Cerebellar cortex (tissue), 1 donor: Measurements from ENCODE around the gene THSD4.

Source experiments
- DNase-seq: peaks from one replicate; pipeline ENCODE4 v3.0.0-alpha.2; 2015; ENCODE audit warnings: low spot score

Gene THSD4

DNA sequence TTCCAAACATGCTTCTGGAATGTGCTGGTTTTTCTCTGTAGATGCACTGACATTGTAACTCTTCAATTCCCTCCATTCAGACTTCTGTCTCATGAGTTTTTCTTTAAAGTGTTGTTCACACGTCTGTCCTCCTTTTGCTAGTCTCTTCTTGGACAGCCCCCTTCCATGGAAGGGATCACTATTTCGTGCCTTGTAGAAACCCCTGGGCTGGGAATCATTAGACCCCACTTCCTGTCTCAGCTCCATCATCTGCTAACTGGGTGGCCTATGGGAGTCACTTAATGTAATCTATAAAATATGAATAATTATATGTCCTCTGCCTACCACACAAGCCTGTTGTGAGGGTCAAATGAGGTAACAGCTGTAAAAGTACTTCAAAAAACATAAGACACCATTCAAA, 110.6 kb downstream of the THSD4 start:
- DNase-seq = no peak

DNA sequence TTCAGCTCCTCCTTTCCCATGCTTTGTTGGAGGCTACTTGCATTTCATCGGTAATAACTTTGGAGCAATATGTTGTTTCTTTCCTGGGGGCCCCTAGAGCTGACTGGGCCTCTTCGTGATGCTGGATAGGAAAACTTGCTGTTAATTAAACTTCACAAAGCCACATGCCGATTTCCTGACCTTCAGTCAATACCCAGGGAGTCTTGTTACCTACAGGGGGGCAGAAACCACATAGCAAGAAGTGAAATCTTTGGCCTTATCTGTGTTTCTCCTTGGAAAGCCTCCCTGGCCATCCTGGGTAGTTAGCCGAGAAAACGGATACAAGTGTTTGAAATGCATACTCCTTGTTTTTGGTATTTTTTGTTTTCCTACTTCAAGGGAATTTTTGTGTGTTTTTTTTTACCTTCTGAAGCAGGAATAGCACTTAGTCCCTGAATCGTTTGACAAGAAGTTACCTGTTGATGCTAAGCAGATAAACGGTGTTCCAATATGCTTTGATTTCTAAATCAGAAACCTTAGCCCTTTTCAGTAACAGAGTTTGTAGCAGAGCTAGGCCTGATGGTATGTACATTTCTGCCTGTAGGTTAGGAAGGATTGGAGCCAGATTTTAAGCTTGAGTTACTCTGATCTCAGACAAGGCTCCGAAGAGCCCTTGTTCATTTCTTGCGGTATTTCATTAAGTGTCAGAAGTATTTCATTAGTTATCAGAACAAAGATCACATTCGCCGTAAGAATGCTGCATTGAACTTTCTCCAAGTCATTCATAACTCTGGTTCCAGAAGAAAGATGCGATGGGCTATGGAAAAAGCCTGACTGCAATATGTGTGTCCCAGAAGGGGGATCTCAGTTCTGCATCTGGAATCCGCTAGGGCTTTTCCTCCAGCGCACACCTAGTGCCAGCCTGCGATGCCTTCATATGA, 111.5 kb downstream of the THSD4 start:
- no peak for DNase-seq

DNA sequence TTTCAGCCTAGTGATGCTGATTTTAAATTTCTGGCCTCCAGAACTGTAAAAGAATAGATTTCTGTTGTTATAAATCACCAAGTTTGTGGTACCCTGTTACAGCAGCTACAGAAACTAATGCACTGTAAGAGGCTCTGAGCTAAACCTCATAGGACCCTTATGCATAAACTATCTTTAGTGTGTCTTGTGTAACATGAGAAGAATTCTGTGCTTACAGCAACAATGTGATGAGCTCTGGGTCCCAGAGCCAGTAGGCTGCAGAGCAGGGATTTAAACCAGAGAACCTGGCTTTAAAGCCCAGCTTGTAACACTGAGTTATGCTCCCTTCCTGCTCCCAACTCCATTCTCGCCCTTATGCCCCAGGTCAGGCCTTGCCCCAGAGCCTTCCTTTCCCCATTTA, 113.1 kb downstream of the THSD4 start:
- no peak for DNase-seq

DNA sequence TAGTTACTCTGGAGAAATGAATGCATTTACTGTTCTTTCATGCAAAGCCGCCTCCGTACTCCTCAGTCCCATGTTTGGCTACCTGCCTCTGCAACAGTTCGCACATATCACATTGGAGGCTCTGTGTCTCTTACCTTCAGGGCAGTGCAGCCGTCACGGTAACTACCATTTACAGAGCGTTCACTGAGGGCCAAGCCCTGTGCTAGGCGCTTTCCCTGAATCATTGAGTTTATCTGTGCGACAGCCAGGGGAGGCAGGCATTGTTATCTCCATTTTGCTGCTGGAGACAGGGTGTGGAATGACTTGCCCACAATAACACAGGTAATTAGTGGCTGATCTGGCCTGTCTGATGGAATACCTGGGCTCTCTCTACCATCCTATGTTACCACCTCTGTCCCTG, 115.0 kb downstream of the THSD4 start:
- DNase-seq = no peak

DNA sequence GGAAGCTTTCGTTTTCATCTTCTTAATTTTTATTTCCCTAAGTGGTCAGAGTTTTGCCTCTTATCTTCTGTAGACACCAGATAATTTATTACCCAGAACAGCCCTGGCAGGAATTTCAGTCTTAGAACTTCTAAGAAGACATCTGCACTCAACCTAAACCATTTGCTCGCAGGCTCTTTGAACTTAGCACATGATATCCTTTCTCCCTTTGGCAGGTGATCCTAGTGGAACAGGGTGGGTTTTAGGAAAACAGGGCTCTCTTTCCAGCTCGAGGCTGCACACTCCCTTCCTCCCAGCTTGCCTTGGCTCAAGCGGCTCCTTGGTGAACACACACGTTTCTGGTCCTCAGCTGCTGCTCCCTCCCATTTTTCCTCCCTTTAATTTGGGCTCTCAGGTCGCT, 116.5 kb downstream of the THSD4 start:
- DNase-seq = no peak

DNA sequence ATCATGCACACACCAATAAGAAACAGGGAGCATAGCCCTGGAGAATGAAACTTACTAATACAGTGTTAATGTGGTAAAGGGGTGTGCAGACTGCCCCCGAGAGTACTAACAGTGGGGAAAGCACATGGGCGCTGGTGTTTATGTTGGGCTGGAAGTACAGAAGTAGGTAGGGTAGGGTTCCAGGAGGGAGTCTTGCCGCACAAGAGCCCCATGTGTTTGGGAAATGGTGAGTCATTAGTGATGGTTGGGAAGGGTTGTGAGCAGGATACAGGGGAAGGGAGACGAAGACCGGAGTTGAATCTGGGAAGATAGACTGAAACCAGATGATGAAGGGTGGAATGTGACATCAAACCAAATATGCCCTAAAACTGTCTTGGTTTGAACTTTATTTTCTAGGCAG, 117.1 kb downstream of the THSD4 start:
- no peak for DNase-seq

DNA sequence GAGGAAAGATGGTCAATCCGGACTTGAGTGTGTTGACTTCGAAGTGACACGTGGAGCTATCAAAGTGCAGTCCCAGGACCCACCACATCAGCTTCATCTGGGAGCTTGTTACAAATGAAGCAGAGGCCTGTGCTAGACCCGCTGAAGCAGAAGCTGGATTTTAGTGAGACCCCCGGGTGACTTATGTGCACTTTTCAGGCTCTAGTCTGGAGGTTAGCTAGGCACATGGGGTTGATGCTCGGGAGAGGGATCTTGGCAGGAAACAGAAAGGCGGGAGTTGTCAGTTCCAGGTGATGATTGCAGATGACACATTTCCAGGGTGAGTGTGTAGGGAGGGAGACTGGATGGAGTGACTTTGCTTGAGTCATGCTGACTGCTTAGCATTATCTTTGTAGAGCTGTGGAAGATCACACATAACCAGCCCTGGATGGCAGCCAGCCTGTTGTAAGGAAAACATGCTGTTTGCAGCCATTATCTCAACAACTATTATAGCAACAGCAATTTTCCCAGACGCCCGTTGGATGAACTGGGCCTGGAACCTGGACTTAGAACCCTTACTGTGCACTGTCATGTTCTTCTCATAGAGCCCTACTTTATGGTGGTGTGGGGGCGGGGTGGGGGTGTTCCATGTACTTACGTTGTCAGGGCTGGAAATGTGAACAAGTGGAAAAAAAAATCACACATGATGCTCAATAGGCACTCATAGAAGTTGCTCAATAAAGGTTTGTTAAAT, 122.4 kb downstream of the THSD4 start:
- no peak for DNase-seq

DNA sequence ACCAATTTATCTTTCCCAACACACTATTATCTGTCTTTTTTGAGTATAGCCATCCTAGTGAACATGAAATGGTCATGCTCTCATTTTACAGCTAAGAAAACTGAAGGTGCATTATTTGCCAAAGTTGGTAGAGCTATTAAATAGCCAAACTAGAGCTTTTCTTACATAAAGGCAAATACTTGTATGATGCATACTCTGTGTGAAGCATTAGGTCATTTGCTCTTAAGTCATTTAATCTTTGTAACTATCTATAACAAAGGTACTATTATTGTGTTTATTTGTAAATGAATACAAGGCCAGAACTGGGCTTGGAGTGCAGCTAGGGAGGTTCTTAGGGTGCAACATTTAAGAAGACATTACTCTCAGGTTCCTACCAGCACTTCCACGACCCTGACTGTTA, 123.7 kb downstream of the THSD4 start:
- no peak for DNase-seq

DNA sequence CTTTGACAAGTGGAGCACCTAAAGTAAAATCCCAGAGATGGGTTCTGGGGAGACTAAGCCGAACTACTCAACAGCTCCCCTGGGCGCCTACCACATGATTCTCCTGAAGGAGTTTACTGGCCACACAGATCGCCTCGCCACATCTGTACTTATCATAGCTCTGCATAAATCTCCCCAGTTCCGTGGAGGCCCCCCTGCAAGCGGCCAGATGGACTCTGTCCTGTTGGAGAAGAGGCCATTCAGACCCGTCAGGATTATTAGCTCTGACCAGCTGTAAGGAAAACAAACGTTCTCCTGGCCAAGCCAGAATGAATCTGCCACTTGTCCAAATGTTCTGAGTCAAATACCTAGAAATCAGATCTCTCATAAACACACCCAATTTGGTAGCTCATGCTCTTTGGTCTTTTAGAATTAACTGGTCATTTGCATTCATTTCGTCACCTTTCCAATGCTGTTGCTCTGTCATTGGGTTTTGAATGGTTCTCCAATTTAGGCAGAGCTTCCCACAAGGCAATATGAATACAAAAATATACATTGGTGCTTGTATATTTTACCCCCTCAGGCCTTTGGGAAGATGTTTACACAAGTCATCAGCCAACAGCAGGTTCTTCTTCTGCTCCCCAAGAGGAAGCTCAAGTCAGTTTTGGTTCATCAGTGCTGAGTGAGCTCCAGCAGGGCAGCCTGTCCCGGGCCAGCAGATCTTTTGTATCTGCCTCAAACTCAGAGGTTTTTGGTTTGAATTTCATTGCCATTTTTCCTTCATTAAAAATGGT, 124.5 kb downstream of the THSD4 start:
- no peak for DNase-seq

DNA sequence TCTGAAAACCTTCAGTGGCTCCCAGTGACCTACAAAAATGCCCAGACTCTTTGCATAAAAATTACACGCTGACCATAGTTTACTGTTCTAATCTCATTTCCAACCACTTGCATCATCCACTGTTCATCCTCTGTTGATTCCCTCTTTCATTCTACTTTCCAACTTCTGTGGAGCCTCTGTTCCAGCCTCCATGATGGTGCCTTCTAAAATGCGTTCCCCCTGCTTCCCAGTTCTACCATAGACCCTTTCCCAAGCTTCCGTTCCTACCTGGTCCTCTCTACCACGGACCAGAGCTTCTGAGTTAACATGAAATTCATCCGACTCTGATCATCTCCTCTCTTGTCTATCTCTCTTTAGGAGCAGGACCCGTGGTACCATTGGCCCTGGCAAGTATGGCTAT, 127.0 kb downstream of the THSD4 start:
- no peak for DNase-seq

DNA sequence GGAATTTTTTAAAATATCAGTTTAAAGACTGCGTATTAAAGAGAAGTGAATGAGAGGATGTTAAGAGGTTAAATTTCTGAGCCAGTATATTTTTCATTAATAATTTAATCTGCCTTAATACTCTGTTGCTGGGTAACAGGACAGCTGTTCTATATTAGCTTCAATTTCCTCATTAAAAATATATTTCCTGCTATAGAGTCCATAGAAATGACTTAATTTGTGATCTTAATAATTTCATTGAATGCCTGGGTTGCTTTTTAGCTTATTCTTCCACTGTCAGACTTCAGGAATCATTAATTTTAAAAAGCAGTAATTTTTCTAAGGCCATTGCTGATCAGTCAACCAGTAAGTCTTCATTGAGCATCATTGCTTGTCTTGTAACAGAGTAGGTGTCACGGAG, 129.0 kb downstream of the THSD4 start:
- DNase-seq = no peak

DNA sequence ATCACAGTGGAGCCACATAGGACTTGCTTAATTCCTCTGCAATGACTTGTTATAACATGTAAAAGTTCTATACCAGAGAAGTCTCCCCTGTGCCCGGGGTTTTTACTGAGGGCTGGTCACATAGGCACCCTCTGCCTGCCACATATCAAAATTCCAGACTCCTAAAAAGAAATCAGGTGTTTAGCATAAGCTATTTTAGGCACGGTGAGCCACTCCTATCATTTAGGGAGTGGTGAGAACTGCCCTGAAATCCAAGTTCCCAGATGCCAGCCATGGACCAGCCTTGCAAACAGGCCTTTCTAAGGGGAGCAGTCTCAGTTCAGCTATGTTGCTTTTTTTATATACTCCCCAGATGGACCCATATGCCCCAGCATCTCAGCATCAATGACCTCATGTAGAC, 130.3 kb downstream of the THSD4 start:
- DNase-seq = no peak

DNA sequence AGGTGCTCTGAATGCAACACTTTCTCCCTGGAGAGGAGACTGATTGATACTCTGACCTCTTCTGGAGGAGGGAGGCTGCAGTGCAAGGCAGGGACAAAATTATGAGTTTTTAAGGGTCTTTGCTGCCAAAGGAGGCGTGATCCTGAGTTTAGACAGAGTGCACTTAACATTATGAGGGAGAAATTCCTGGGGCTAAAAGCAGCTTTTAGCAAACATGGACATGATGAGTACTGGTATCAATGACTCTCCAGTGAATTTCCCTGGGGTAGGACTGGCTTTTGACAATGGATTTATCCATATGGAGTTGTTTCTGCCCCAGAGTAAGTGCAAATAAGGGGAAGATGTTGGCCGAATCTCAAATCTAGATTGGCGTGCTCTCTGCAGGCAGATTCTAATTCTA, 133.1 kb downstream of the THSD4 start:
- no peak for DNase-seq

DNA sequence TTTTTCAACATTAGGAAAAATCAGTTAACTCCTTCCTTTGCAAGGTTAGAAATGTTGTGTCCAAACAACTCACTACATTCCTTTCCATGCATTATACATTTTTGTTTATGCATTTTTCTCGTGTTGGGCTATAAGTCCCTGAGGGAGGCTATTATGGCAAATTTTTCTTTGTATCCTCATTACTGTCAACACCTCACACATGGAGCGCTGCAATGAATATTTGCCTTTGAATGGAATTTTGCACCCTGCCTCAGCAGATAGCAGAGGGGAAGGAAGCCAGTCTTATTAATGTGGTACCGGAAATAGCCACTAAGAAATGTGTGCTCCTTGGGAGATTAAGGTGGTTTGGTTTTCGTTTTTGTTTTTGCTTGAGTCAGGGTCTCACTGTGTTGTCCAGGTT, 134.7 kb downstream of the THSD4 start:
- DNase-seq = no peak

DNA sequence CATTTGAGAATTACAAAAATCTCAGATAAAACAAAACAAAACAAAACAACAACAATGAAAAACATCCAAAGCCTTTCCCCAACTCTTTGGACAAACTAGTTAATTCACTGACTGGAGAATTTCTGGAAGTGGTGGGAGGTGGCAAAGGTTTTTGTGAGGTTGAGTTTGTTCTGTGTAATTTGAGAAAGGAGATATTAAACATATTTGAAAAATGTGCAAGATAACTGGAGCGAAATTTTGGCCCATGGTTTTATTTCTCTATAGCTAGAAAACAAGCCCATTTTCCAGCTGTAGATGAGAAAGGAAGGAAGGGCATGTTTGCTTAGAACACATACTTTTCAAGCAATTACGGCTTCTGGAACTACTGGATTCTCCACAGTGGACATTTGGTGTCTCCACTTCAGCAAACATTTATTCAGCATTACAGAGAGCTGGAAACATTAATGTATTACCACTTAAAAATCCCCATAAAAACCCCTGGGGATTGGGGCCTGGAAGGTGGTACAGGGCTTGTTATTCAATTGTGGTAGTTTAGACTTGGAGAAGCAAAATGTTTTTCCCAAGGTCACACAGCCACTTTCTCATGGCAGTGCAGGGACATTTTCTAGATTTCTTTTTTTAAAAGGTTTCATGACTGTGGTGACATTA, 135.8 kb downstream of the THSD4 start:
- DNase-seq = no peak

DNA sequence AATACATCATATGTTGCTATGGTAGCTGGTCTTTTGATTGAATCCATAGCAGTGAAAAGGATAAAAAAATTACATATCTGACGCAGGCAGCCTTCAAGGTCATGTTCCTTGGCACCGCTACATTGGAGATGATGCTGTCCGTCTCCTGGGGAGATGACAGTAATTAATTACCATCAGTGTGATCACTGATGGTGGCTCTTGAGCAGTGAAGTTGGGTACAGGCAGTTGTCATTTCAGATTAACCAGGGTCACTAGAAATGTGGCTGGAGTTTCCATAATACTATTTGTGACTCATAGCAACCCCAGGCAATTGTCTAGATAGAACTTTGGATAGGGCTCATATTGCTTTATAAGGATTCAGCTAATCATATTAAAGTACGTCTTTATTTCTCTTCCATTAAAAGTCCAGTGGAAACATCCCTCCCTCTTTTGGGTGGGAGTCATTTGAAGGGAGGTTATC, 136.3 kb downstream of the THSD4 start:
- no peak for DNase-seq

DNA sequence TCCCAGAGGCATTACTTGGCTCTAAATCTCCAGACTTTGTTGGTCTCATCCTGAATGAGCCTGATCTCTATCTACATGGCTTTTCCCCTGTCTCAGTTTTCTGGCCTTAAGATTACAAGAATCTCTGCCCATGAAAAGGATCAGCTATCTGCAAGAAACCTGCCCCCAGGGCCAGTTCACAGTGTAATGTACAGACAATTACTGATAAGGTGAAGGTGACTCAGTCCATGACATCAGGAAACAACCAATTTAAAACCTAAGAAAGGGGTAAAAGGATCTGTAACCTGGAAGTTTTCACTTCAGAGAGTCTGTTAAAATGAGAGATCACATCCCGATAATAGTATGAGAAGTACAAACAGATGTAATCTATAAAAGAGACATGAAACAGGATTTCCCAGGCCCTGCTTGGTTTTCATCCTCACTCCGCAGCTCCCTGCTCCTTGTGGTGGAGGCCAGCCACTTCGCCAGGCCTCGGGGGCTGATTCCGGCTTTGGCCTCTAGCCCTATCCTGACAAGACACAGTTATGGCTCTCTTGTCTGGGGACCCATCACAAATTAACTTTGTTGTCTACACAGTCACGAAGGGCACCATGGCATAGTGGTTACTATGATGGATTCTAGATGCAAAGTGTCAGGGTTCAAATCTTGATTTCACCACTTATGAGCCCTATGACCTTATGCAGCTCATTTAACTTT, 136.9 kb downstream of the THSD4 start:
- DNase-seq = no peak

DNA sequence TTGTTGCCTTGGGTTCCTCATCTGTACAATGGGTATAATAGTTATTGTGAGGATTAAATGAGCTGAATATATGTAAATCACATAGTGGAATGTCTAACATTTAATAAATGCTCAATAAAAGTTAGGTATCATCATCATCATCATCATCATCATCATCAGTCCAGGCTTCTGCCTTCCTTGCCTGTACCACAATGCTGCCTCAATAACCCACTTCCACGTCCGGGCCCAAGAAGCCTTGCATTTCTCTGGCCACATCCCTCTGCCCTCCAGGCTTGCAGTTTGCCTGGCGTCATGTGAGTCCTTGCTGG, 137.4 kb downstream of the THSD4 start:
- DNase-seq = no peak

DNA sequence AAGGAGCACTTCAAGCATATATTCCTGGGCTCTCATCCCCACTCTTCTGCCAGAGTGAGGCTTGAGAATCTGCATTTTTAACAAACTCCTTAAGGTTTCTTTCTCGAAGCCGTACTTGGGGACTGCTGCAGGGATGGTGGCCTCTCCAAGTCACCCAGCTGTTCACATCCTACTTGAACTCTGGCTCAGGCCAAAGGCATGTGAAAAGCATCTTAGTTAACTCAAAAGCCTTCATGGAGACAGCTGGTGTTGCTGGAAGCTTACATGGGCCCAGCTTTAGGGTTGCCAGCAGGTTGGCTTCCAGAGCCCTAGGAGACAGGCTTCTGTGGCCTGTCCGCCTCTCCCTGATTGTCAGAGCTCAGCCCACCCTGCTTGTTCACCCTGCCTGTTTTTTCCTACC, 139.2 kb downstream of the THSD4 start:
- no peak for DNase-seq

DNA sequence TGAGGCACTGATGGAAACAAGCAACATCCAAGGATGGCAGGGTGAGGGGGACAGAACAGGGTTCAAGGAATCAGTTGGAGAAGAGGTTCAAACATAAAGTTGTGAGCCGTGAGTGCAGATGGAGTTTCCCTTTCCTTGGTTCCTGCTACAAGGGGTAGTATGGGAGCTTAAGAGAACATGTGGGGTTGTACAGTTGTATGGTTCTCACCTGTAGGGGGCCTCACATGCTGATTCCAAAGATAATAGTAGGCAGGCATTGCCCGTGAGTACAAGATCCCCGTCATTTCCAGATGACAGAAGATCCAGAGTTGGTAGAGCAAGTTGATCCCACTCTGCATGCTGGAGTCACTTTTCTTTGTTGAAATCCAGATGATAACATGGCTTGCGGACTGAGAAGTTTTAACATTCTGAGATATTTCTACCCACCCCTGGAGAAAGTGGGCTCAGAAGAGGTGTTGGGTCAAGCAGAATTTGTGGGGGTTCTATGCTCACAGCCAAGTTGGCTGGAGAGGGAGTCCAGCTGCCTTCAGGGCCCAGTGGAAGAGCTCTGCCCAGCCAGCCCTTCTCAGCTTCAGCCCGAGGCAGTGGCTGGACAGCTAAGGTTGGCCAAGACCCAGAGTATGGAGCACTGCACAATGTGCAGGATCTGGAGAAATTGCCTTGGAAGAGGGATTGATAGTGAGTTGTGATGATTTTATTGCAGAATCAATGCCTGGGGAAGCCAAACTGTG, 141.8 kb downstream of the THSD4 start:
- no peak for DNase-seq

DNA sequence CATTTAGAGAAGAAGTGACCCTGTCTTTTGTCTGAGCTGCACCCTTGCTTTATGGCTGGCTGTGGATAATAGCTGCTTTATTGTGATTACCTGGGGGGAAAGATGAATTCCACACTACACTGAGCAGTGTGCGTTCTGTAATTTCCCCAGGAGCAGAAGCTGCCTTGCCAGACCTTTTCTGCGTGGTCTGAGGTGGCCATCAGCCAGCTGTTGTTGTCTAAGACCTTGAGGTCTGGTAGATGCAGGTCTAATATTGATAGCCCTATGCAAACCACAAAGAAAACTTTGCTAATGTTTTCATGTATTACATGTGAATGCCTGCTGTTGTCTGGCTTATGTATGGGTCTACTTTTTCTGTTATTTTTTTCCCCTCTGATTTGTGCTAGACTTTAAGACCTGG, 144.6 kb downstream of the THSD4 start:
- no peak for DNase-seq
